Endometrial microvascular endothelial cells (primary cell): ENCODE measurements around the gene ME2. TPM values are rescaled to one million over a fixed set of nuclear protein-coding genes. Genes with fewer than 3 reads are reported as not detected.
"Not testable (repeated sequence)": the region's sequence is repeated elsewhere in the genome, so short reads cannot be mapped to it uniquely, and the experiment has no call there.

Experiments
- in situ Hi-C: cut with HindIII; loops from 2 replicates; pipeline ENCODE4 v1.10.0; 2017; ENCODE audit warnings: low sequenced_read_pairs, low pct_unique_long_range_greater_than_20kb; ENCODE audit errors: inconsistent ontology term
- total RNA-seq: library from RNA; depleted of rRNA; stranded (reverse); fragments of >200 nt; gene quantifications from one replicate; pipeline ENCODE4 v1.2.3, GENCODE V29; 2015; ENCODE audit errors: inconsistent ontology term

ME2 gene
- total RNA-seq, 1 donor from 2014 or later: 68.1 TPM

- in situ Hi-C loops: no loop called here
These were observed 76.3 kb downstream of the ME2 start for GRCh38 chr18:50955253-50955652.

- in situ Hi-C loops: no loop called here
These were observed 77.2 kb downstream of the ME2 start for GRCh38 chr18:50956116-50956515.

DNA sequence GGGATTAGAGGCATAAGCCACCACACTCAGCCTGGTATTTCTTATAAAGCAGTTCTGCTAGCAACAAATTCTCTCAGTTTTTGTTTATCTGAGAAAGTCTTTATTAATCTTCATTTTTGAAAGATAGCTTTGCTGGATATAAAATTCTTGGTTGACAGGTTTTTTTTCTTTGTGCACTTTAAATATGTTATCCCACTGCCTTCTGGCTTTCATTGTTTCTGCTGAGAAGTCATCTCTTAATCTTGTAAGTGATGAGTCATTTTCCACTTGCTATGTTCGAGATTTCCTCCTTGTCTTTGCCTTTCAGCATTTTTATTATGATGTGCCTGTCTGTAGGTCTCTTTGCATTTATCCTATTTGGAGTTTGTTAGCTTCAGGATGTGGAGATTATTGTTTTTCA is 83.1 kb downstream of the ME2 start:
- in situ Hi-C loops: no loop called here

DNA sequence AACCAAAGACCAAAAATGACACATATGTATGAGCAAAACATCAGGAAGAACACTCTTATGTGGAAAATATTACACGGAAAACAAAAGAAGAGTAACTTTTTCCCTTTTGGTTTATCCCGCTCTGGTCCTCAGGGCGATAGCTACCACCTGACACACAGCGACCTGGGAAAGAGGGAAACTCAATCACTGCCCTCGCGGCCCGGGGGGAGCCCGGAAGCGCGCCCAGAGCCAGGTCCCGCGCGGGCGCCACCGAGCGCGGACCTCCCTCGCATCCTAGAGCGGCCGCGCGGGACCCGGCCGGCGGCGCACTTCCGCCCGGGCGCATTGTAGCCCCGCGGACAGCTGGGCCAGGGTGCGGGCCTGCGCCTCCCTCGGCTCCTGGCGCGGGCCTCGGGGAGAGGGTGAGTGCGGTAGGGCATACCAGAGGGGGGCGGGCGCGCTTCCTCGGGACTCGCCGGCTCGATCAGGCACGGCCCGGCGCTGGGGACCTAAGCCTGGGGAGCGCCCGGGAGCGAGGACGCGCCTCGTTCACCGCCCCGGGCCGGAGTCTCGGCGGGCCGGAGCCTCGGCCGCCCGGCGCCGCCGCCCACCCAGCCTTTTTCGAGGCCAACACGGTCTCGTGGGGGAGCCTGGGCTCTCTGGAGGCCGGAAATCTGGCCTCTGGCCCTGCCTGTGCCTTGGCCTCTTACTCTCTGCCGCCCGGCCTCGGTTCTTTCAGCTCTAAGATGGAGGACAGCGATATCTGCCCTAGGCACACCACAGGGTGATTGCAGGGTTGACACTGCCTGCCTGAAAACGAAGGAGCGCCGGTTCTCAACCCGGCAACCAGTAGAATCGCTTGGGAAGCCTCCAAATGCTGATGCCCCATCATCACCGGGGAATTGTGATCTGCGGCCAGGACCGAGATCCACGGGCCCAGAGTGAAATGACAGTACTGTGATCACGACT is 89.1 kb downstream of the ME2 start, which contains the start of gene ELAC1:
TSS of gene ELAC1 (plus strand) at position 327 of the 948 bp plus-strand sequence. CDS start 6,365 bp downstream, outside the sequence.
- in situ Hi-C loops: no loop called here

DNA sequence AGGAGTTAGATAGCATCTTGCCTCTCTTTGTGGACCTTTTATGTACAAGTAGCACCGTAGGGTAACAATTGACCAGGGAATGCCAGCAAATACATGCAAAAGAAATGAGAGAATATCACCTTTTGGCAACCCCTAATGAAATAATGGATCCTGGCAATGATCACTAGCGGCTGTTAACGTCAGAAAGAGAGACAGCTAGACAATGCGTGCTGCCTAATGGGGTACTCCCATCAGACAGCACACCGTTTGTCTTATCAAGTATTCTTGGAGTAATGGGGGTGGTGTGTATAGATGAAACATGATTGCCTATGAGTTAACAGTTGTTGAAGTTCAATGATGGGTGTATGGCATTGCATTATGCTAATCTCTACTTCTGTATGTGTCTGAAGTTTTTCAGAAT is 90.5 kb downstream of the ME2 start:
- in situ Hi-C loops: no loop called here

DNA sequence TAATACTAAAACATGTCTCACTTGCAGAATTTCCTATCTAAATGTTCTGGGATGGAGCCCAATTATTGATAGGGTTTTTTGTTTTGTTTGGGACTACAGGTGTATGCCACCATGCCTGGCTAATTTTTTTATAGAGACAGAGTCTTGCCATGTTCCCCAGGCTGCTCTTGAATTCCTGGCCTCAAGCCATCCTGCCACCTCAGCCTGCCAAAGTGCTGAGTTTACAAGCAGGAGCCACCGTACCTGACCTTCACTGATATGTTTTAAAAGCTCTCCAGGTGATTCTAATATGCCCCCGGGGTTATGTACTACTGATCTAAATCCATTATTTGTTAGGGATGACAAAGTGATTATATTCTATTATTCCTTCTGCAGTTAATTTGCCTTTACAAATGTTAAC is 91.1 kb downstream of the ME2 start:
- in situ Hi-C loops: no loop called here

DNA sequence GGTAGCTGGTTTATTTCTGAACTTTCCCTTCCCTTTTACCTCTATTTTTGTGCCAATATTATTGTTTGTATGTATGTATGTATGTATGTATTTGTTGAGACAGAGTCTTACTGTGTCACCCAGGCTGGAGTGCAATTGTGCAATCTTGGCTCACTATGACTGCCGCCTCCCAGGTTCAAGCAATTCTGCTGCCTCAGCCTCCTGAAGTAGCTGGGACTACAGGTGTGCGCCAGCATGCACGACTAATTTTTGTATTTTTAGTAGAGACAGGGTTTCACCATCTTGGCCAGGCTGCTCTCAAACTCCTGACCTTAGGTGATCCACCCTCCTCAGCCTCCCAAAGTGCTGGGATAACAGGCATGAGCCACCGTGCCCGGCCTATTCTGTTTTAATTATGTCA is 93.5 kb downstream of the ME2 start:
- in situ Hi-C loops: not testable (repeated sequence)

DNA sequence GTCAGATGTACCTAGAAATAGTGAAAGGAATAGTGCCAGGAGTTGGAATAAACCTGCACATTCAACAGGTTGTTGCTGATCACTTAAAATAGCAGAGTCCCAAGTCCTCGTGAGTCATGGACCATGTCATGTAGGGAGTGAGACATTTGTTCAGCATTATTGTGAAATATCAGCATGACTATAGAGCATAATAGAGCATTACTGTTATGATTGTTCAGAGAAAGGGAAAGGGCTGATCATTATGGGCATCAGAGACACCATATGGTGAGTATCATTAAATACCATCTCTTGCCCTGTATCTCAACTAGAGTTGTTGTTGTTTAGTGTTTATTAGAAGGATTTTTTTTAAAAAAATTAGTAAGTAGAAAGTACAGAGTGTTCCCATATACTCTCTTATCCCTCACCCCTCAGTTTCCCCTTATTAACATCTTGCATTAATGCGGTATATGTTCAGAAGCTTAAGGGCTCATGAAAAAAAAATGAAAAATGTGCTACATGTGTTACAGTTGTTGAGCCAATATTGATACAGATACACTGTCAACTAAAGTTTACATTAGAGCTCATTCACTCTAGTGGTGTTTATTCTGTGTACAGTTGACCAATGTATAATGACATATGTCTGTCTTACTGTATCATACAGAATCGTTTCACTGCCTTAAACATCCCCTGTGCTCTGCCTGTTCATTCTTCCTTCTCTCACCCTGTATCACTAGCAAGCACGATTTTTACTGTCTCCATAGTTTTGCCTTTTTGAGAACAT is 94.6 kb downstream of the ME2 start:
- in situ Hi-C loops: no loop called here

GRCh38 chr18:50977037-50977760 is 98.3 kb downstream of the ME2 start:
- in situ Hi-C loops: no loop called here

GRCh38 chr18:50981381-50981780 is 102.5 kb downstream of the ME2 start:
- in situ Hi-C loops: no loop called here

DNA sequence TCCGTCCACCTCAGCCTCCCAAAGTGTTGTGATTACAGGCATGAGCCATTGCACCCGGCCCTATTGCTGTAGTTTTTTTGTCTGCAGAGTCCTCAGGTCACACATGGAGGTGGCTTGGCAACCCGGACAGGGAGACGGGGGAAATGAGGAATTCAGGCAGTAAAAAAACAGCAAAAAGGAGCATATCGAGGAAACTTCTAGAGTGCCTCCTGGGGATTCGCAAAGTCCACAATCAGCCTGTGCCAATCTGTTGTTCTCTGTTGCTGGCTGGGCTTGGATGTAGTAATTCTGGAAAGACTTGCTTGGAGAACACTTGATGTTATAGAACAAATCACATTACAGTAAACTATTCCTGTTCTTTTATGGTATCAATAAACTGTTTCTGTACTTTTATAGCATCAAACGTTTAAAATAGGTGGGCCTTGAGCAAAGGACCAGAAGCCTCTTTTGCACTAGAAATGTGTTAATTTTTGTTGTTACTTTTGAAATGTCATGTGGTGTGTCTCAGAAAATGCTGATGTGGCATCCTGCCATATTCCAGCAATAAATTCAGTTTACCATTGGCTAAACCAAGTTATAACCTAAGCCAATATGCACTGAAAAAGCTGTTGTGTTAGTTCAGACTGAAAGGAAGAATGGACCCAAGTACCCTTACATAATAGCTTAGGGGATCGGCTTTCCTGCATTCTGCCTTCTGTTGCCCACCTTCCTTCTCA is 103.3 kb downstream of the ME2 start:
- in situ Hi-C loops: no loop called here

DNA sequence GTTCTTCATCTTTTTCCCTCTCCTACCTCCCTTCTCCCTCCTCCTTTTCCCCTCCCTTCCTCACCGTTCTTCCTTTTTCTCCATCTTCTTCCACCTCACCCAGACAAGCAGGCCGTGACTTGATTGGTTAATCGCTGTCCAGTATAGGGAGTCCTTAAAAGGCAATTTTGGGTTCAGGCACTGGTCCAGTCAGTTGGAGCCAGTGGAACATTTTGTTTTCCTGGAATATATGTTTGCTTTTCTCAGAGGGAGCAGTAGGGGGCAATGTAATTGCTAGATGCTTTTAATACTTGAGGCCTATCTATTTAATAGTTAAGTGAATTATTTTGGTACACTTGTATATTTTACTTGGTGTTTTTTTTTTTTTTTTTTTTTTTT is 103.9 kb downstream of the ME2 start:
- in situ Hi-C loops: no loop called here

- in situ Hi-C loops: no loop called here
These were observed 107.6 kb downstream of the ME2 start for GRCh38 chr18:50986360-50987087.

DNA sequence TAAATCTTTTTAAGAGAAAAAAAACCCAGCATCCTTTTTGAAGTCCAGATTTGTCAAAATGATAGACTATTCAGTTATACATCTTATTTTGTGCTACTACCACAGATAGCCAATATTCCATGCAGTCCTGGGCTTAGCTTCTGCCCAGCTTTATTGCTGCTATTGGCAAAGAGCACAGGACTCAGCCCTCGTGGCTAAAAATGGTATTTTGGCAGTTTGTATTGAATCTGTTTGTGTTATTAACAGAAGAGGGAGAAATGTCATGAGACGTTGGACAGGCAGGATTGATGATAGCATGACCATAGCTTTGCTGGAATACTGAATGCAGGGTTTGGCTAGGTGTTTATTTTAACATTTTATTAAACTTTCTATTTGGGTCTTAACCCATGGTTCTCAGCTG is 108.3 kb downstream of the ME2 start:
- in situ Hi-C loops: no loop called here

GRCh38 chr18:50989711-50990110 is 110.8 kb downstream of the ME2 start:
- in situ Hi-C loops: no loop called here

DNA sequence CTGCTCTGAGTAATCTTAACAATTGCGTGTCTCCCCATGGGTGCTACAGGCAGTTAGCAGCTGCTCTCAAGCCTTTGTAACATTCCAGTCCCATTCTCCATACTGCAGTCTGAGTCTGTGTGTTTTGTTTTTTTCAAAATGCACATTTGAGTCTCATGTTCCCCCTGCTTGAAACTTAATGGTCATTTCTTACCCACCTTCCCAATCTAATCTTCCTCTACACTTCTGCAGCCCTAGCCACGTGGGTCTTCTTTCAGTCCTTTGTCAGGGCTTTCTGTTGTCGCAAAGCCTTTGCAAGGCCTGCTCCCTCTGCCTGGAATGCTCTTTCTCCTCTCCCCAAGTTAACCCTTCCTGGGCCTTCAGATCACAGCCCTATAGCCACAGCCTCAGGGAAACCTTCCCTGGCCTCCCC is 113.4 kb downstream of the ME2 start:
- in situ Hi-C loops: no loop called here

DNA sequence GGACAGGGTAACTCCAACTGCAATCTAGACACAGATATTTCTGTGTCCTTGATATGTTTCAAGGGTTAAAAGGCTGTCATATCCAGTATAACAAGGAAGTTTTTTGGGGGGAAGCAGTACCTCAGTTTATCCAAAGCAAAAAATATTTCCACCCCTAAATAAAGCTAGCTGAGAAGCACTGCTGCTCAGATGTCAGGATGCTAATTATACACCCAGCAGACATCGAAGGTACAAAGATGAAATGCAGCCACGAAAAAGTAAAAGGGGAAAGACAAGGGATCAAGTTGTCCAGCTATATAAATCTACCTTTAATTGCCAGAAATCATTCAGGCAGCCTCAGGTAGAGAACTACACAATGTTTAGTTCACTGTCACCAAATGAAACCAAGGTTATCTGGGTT is 115.1 kb downstream of the ME2 start:
- in situ Hi-C loops: no loop called here

DNA sequence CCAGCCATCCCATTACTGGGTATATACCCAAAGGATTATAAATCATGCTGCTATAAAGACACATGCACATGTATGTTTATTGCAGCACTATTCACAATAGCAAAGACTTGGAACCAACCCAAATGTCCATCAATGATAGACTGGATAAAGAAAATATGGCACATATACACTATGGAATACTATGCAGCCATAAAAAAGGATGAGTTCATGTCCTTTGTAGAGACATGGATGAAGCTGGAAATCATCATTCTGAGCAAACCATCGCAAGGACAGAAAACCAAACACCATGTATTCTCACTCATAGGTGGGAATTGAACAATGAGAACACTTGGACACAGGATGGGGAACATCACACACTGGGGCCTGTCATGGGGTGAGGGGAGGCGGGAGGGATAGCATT is 124.3 kb downstream of the ME2 start:
- in situ Hi-C loops: not testable (repeated sequence)
